Activated CD4-positive, alpha-beta T cell treated with anti-CD3 and anti-CD28 coated beads, Interleukin-2, amount 50 U/mL, for 24 hours (primary cell): ENCODE results near the gene PCBP4.

Experiments
- DNase-seq, 2 donors: peaks; one replicate each; pipeline ENCODE4 v3.0.0-alpha.2; 2020; ENCODE audit warnings: low read depth in 1 of 2, low spot score in 1 of 2

PCBP4 gene

DNA sequence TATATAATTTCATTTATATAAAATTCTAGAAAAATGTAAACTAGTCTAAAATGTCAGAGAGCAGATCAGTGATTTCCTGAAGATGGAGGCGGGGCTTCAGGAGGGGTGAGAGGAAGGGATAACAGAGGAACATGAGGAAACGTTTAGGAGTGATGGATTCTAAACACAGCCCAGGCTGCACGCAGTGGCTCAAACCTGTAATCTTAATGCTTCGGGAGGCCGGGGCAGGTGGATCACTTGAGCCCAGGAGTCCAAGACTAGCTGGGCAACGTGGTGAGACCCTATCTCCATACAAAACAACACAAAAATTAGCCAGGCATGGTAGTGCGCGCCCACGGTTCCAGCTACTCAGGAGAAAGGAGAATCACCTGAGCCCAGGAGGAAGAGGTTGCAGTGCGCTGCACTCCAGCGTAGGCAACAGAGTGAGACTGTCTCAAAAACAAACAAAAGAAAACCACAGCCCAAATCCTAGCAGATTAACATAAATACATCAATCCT lies 46.1 kb downstream of the PCBP4 start:
- no peak for DNase-seq

GRCh38 chr3:51916418-51916817 lies 50.8 kb downstream of the PCBP4 start:
- DNase-seq, result no peak

DNA sequence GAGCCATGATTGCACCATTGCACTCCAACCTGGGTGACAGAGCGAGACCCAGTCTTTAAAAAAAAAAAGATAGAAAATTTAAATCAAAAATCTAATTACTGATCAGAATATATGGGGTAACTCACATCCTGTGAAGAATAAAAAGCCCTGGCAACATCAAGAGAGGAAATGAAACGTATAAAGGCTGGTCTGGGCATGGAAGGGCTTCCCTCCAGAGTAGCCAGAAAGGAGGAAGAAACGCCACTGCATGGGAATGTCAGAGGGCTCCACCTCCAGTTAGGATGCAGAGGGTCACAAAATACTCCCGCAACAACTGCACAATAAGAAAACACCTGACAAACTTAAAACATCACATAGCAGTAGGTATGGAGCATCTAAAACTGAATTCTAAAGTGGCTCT lies 59.2 kb downstream of the PCBP4 start:
- DNase-seq, result no peak
